Stimulated activated CD4-positive, alpha-beta T cell treated with anti-CD3 and anti-CD28 coated beads, Interleukin-1b, Interleukin-23, amount 100 ng/mL, for 48 hours (primary cell): ENCODE results near the gene TMEM123.

ENCODE experiments used
- DNase-seq: peaks from one replicate; pipeline ENCODE4 v3.0.0-alpha.2; 2020

The TMEM123 gene

GRCh38 chr11:102471474-102471873 is 18.9 kb upstream of the TMEM123 start:
- no peak for DNase-seq

GRCh38 chr11:102470251-102470650 is 17.7 kb upstream of the TMEM123 start:
- no peak for DNase-seq

GRCh38 chr11:102469196-102469821 is 16.7 kb upstream of the TMEM123 start:
- no peak for DNase-seq

GRCh38 chr11:102468616-102469195 is 16.1 kb upstream of the TMEM123 start:
- DNase-seq, result no peak

GRCh38 chr11:102467853-102468580 is 15.5 kb upstream of the TMEM123 start:
- no peak for DNase-seq

GRCh38 chr11:102467080-102467708 is 14.6 kb upstream of the TMEM123 start:
- DNase-seq, result no peak

GRCh38 chr11:102465696-102466095 is 13.1 kb upstream of the TMEM123 start:
- no peak for DNase-seq

GRCh38 chr11:102464859-102465500 is 12.4 kb upstream of the TMEM123 start:
- no peak for DNase-seq

GRCh38 chr11:102464037-102464436 is 11.5 kb upstream of the TMEM123 start:
- DNase-seq, result no peak

GRCh38 chr11:102462610-102463009 is 10.0 kb upstream of the TMEM123 start:
- DNase-seq, result no peak

- no peak for DNase-seq
Measured at GRCh38 chr11:102459393-102459792, 6.8 kb upstream of the TMEM123 start.

GRCh38 chr11:102458548-102458947 is 6.0 kb upstream of the TMEM123 start:
- DNase-seq, result no peak

GRCh38 chr11:102457865-102458264 is 5.3 kb upstream of the TMEM123 start:
- DNase-seq, result no peak

GRCh38 chr11:102457056-102457677 is 4.6 kb upstream of the TMEM123 start:
- no peak for DNase-seq

- DNase-seq, result no peak
Measured at GRCh38 chr11:102456381-102456780, 3.8 kb upstream of the TMEM123 start.

- no peak for DNase-seq
Measured at GRCh38 chr11:102453921-102454320, 1.4 kb upstream of the TMEM123 start.

GRCh38 chr11:102453302-102453695 is 734 bp upstream of the TMEM123 start:
- no peak for DNase-seq

- DNase-seq, result peak; percentile 79
Measured at GRCh38 chr11:102451681-102452460, 694 bp downstream of the TMEM123 start.

- DNase-seq, result no peak
Measured at GRCh38 chr11:102451041-102451680, 1.4 kb downstream of the TMEM123 start.

- no peak for DNase-seq
Measured at GRCh38 chr11:102449651-102450570, 2.7 kb downstream of the TMEM123 start.
